Osteocyte (in vitro differentiated cells): ENCODE results near the gene LST1. TPM values are rescaled to one million over a fixed set of nuclear protein-coding genes. Genes with fewer than 3 reads are reported as not detected.

Experiments used
- DNase-seq: peaks from one replicate; pipeline ENCODE4 v3.0.0; 2021; ENCODE audit warnings: mixed read lengths; ENCODE audit not compliant: unreplicated experiment; ENCODE audit errors: extremely low spot score
- H3K27ac Mint-ChIP-seq: one replicate; pipeline ENCODE4 v1.8.0; 2021; ENCODE audit warnings: mild to moderate bottlenecking, mixed read lengths; ENCODE audit not compliant: unreplicated experiment
- H3K27me3 Mint-ChIP-seq: one replicate; pipeline ENCODE4 v1.8.0; 2021; ENCODE audit warnings: mixed read lengths; ENCODE audit not compliant: unreplicated experiment
- H3K36me3 Mint-ChIP-seq: one replicate; pipeline ENCODE4 v1.8.0; 2021; ENCODE audit warnings: mixed read lengths; ENCODE audit not compliant: unreplicated experiment
- H3K4me1 Mint-ChIP-seq: one replicate; pipeline ENCODE4 v1.8.0; 2021; ENCODE audit warnings: mixed read lengths; ENCODE audit not compliant: unreplicated experiment
- H3K4me3 Mint-ChIP-seq: one replicate; pipeline ENCODE4 v1.8.0; 2021; ENCODE audit warnings: mild to moderate bottlenecking, moderate library complexity, mixed read lengths; ENCODE audit not compliant: unreplicated experiment
- H3K9me3 Mint-ChIP-seq: one replicate; pipeline ENCODE4 v1.8.0; 2021; ENCODE audit warnings: mixed read lengths; ENCODE audit not compliant: unreplicated experiment
- CTCF ChIP-seq: fragments of 200-600 bp; sonication (generic); IDR thresholded peaks from 2 replicates; pipeline ENCODE4 v1.5.0; 2021; ENCODE audit warnings: antibody characterized with exemption, mild to moderate bottlenecking, moderate library complexity
- total RNA-seq: library from RNA; stranded (reverse); gene quantifications from 2 replicates; pipeline ENCODE4 v1.2.1, GENCODE V29; 2021

Gene LST1
- total RNA-seq, 1 donor from 2014 or later = not detected

DNA sequence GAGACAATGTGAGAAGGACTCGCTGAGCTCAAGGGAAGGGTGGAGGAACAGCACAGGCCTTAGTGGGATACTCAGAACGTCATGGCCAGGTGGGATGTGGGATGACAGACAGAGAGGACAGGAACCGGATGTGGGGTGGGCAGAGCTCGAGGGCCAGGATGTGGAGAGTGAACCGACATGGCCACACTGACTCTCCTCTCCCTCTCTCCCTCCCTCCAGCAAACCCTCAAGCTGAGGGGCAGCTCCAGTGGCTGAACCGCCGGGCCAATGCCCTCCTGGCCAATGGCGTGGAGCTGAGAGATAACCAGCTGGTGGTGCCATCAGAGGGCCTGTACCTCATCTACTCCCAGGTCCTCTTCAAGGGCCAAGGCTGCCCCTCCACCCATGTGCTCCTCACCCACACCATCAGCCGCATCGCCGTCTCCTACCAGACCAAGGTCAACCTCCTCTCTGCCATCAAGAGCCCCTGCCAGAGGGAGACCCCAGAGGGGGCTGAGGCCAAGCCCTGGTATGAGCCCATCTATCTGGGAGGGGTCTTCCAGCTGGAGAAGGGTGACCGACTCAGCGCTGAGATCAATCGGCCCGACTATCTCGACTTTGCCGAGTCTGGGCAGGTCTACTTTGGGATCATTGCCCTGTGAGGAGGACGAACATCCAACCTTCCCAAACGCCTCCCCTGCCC is 9.0 kb upstream of the LST1 start:
- TF ChIP-seq CTCF = no peak
- H3K27me3 Mint-ChIP-seq = no peaks in the 10 kb centered on the region
- DNase-seq = no peak
- H3K9me3 Mint-ChIP-seq = no peaks in the 10 kb centered on the region
- no peaks in the 10 kb centered on the region for H3K36me3 Mint-ChIP-seq
- H3K4me3 Mint-ChIP-seq = no peak overlapping the region
- H3K4me1 Mint-ChIP-seq = peaks cover 16% of the 10 kb centered on the region
- H3K27ac Mint-ChIP-seq = no peak overlapping the region

DNA sequence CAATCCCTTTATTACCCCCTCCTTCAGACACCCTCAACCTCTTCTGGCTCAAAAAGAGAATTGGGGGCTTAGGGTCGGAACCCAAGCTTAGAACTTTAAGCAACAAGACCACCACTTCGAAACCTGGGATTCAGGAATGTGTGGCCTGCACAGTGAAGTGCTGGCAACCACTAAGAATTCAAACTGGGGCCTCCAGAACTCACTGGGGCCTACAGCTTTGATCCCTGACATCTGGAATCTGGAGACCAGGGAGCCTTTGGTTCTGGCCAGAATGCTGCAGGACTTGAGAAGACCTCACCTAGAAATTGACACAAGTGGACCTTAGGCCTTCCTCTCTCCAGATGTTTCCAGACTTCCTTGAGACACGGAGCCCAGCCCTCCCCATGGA is 8.5 kb upstream of the LST1 start:
- peaks cover 16% of the 10 kb centered on the region for H3K4me1 Mint-ChIP-seq
- TF ChIP-seq CTCF = no peak
- H3K27ac Mint-ChIP-seq = no peak overlapping the region
- H3K27me3 Mint-ChIP-seq = no peaks in the 10 kb centered on the region
- H3K9me3 Mint-ChIP-seq = no peaks in the 10 kb centered on the region
- no peak overlapping the region for H3K4me3 Mint-ChIP-seq
- no peaks in the 10 kb centered on the region for H3K36me3 Mint-ChIP-seq
- no peak for DNase-seq

DNA sequence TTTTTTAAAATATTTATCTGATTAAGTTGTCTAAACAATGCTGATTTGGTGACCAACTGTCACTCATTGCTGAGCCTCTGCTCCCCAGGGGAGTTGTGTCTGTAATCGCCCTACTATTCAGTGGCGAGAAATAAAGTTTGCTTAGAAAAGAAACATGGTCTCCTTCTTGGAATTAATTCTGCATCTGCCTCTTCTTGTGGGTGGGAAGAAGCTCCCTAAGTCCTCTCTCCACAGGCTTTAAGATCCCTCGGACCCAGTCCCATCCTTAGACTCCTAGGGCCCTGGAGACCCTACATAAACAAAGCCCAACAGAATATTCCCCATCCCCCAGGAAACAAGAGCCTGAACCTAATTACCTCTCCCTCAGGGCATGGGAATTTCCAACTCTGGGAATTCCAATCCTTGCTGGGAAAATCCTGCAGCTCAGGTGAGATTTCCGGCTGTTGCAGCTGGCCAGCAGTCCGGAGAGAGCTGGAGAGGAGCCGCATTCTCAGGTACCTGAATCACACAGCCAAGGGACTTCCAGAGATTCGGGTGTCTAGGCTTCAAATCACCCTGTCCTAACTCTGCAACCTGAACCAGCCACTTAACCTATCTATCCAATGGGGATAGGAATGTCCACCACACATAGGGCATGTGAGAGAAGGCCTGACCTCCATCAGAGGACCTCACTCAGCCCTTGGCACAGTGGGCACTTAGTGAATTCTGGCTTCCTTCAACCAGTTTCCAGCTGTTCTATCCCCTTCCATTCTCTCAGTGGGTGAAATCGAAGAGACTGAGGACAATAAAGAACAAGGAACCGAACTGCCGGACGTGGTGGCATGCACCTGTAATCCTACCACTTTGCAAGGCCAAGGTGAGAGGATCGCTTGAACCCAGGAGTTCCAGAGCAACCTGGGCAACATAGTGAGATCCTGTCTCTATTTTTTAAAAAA is 7.6 kb upstream of the LST1 start:
- H3K36me3 Mint-ChIP-seq = no peaks in the 10 kb centered on the region
- no peaks in the 10 kb centered on the region for H3K27me3 Mint-ChIP-seq
- no peak for TF ChIP-seq CTCF
- no peak overlapping the region for H3K27ac Mint-ChIP-seq
- H3K4me3 Mint-ChIP-seq = no peak overlapping the region
- DNase-seq = no peak
- H3K9me3 Mint-ChIP-seq = no peaks in the 10 kb centered on the region
- H3K4me1 Mint-ChIP-seq = peaks cover 16% of the 10 kb centered on the region

DNA sequence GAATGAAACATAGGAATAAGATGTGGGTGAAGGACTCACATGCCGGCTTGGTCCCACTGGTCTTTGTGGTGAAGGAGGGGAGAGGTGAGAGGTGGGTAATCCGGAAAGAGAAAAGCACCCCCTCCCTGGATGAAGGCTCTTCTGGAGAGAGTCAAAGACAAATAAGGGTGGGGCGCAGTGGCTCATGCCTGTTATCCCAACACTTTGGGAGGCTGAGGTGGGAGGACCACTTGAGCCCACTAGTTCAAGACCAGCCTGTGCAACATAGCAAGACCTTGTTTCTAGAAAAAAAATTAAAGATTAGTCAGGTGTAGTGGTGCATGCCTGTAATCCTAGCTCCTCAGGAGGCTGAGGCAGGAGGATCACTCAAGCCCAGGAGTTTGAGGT is 7.0 kb upstream of the LST1 start:
- no peak for DNase-seq
- Mint-ChIP-seq H3K4me3 (no peak overlapping the region), H3K36me3 (no peaks in the 10 kb centered on the region), H3K4me1 (peaks cover 16% of the 10 kb centered on the region), H3K27me3 (no peaks in the 10 kb centered on the region), H3K9me3 (no peaks in the 10 kb centered on the region), H3K27ac (no peak overlapping the region)
- TF ChIP-seq CTCF = no peak
